HG02852 (cell line): ENCODE measurements around the gene GCLC.
"Not testable (repeated sequence)": the region's sequence is repeated elsewhere in the genome, so short reads cannot be mapped to it uniquely, and the experiment has no call there.

ENCODE experiments used
- ATAC-seq: cut with Tn5 transposase; IDR thresholded peaks from one replicate; pipeline ENCODE4 v1.9.1; 2021; ENCODE audit warnings: mild to moderate bottlenecking, moderate library complexity; ENCODE audit not compliant: unreplicated experiment

Gene GCLC

DNA sequence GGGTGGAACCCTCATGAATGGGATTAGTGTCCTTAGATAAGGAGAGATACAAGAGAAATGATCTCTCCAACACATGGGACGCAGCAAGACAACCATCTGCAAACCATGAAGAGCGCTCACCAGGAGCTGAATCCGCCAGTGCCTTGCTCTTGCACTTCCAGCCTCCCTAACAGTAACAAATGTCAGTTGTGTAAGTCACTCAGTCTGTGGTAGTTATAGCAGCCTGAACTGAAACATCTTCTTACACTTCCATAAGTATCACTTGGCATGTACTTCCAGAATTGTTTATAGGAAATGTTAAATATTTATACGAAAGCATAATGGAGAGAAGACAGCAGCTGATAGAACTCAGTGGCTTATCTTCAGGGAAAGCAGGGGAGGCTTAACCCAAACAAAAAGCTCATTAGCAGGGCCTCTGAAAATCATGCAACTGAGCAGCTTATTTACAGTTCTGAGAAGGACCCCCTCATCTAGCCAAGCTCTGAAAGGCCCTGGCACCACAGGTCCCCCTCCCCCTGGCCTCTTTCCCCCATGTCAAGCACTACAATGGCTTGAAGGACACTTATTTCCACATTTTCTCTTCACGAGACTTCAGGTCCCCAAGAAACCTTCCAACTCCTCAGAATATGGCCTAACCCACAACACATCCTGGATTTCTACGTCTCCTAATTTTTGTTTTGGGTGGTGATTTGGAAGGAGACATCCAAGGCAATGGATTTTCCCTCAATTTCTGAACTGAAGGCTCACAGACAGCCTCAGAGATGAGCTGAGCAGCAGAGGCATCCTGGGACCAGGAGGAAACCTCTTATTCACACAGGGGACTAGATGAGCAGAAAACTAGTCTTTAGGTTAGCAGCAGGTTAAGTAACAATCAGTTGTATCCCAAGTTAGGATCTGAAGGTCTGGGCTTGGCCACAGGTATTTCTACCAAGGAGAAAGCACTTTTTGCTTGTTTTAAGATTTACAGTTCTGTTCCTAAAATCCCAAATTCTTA lies 49.1 kb downstream of the GCLC start:
- ATAC-seq = no peak

DNA sequence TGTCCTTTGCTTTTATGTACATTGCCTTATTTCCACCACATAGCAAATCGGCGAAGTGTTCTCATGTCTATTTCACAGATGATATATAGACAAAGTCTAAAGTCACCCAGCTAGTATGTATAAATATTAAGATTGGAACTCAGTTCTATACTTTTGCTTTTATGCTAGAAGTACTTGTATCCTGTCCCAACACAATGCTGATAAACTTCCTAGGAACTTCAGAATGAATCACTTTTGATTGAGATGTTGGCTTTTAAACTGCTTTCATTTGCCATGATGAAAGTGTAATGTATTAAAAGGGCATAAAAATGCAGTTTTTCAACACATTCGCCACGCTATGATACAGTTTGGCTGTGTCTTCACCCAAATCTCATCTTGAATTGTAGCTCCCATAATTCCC lies 50.8 kb downstream of the GCLC start:
- no peak for ATAC-seq

DNA sequence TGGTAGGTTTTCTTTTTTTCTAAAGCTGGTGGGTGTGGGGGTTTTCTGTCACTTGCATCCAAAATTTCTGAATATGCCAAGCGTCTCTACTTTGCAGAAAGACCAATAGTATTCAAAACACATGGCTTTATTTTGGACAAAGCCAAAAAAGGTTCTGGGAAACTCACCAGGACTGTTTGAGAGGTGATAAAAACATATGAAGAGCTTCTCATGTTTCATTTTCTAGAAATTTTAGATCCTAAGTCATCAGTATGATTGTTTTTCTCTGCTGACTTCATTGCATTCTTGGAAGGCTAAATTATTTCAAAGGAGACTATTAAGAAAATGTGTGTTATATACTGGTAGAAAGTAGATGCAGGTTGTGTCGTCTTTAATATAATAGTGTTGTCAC lies 51.3 kb downstream of the GCLC start:
- no peak for ATAC-seq

DNA sequence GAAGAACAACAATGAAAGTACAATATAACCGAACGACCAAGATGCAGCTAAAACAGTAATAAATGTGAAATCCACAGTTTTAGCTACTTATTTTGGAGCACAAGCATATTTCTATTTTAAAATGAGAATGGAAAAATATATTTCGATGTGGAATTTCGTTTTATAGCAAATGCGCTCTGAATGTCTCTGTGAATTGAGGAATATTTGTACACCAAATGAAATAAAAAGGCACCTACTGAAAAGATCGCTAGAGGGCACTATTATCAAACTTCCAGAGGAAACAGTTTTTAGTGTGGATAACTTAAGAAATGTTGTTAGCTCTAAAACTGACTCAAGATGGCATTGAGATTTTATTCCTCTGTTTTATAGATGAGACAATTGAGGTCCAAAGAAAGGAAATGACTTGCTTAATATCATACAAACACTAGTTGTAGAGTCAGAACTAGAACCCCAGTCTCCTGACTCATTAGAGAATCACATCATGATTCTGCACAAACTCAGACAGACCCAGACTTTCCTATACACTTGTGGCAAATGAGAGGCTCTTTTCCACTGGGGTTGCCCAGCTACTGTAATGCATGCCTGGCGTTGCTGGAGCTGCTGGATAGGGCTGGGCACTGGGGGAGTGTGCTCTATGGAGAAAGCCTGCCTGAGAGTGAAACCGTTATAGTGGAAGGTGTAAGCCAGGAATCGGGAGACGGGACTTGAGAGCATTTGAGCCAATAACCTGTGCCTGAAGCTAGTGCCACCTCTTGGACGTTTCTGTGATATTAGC lies 51.9 kb downstream of the GCLC start:
- ATAC-seq = no peak

DNA sequence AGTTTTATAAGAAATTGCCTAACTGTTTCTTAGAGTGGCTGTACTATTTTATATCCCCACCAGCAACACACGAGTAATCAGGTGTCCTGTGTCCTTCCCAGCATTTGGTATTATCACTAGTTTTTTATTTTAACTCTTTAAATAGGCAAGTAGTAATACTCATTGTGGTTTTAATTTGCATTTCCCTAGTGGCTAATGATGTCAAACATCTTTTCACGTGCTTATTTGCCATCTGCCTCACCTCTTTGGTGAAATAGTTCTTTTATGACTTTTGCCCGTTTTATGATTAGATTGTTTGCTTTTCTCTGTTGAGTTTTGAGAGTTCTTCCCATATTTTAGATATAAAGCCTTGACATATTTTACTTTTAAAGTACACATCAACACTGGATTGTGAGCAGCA lies 57.8 kb downstream of the GCLC start:
- no peak for ATAC-seq

DNA sequence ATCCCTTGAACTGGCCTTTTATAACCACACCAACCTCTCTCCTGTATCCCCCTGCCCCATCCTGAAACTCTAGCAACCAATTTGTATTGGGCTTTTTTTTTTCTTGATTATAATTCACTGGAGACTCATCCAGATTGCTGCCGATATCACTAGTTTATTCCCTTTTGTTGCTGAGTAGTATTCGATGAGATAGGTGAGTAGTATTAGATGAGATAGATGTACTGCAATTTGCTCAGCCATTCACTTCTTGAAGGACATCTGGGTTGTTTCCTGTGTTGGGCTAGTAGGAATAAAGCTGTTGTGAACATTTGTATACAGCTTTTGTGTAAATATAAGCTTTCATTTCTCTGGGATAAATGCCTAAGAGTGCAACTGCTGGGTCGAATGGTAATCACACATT lies 58.2 kb downstream of the GCLC start:
- ATAC-seq = no peak

DNA sequence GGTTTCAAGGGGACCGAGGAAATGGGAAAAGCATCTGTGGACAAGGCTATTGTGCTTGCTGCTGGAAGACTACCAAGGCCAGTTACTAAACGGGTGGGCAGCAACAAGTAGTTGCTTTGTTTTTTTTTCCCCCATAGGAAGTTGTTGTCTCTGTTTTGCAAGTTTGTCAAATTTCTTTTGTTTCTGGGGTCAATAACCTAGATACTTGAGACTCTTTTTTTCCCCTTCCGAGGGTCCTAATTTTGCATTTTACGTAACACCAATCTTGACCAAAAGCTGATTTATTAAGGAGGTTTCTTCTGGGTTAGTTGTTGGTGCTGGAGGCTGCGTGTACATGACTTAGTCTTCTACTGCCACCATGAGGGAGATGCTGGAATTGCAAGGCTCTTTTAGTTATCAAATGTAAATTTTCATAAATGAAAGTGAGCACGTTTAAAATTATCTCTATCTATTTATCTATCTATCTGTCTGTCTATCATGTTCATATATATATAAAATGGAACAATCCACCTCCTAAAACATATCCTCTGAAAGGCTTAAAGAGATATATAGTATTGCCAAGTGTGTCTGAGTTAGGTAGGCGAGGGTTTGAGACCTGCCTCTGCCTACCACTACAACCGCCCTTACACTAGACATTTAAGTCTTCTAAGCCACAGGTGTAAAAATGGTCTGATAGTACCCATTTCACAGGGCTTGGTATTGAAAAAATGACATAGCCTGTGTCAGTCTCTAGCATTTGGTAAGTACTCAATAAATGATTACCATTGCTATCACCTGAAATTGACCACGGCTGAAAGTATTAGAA lies 60.2 kb downstream of the GCLC start:
- no peak for ATAC-seq

DNA sequence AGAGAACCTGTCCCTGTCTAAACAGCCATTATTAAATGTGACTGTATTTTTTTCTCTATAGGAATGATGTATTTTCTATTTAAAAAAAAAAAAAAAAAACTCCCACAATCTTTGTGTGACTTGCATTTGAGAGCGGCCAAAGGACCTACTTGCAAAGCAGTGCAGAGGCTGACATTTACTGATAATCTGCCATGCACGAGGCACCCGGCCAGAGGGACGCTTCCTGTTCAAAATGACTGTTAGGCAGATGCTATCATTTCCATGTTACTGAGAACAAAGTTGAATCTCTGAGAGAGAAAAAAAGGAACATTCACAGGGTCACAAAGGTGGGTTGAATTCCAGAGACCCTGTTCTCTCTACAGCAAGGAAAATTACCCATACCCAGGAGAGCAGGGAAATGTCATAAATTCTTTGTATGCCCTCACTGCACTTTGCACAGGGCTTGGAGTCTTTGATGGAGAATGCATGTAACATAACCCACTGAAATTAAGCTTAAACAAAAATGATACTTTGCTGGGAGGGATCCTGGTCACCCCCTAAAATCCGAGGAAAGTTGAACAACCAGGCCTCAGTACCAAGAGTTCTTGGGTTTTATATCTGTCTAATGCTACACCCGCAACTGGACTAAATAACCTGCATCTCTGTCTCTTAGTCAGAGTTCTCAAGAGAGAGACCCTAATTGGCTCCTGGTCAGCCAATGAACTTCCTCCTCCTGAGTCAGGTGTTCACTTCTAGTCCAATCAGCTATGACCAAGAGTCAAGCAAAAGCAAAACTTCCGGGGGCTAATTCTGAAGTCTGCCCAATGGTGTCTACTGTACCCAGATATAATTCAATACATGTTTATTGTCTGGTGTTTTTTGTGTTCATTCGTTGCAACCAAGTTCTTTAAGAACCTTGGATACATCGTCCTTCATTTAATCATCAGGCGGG lies 61.2 kb downstream of the GCLC start:
- ATAC-seq = no peak

DNA sequence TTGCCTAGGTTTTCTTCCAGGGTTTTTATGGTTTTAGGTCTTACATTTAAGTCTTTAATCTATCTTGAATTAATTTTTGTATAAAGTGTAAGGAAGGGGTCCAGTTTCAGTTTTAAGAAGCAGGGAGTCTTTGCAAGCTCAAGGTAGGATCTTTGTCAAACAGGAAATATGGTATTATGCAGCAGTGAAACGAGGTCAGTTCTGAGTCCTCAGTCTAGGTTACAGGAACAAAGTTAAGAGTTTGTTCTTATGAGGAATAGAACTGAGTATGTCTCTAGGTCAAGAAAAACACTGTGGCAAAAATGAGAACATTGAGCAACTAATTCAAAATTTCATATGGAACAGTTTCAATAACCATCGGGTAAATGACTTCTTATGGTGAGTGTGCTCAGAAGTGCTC lies 63.6 kb downstream of the GCLC start:
- no peak for ATAC-seq

DNA sequence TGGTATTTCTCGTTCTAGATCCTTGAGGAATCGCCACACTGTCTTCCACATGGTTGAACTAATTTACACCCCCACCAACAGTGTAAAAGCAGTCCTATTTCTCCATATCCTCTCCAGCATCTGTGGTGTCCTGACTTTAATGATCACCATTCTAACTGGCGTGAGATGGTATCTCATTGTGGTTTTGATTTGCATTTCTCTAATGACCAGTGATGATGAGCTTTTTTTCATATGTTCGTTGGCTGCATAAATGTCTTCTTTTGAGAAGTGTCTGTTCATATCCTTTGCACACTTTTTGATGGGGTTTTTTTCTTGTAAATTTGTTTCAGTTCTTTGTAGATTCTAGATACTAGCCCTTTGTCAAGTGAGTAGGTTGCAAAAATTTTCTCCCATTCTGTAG lies 64.1 kb downstream of the GCLC start:
- not testable (repeated sequence) for ATAC-seq

DNA sequence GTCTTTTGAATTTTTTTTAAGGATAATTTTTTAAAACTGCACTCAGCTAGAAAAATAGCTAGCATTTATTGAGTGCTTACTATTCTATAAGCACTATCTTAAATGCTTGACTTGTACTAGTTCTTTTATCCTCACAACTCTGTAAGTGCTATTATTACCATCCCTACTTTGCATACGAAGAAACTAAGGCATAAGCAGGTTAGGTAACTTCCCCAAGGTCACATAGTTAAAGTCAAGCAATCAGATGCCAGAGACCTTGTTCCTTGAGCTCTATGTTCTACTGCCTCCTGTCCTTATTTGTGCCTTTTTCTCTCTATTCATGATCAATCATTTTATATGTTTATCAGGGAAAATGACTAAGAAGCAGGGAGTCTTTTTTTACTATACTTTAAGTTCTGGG lies 65.0 kb downstream of the GCLC start:
- ATAC-seq = no peak

DNA sequence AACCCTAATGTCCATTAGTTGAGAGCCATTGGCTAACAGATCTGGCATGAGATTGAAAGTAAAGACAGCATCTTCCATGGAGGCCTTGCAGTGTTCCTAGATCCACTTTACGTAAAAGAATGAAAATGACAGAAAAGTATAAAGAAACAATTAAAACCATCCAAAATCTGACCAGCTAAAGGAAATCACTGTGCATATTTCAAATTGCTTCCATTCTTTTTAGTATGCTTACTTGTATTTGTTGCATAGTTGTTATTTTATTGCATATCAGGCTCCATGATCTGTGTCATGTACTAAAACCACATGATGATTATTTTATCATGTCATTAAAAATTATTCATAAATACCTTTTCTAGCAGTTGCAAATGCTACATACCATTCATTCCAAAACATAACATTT lies 67.9 kb downstream of the GCLC start:
- ATAC-seq = no peak

DNA sequence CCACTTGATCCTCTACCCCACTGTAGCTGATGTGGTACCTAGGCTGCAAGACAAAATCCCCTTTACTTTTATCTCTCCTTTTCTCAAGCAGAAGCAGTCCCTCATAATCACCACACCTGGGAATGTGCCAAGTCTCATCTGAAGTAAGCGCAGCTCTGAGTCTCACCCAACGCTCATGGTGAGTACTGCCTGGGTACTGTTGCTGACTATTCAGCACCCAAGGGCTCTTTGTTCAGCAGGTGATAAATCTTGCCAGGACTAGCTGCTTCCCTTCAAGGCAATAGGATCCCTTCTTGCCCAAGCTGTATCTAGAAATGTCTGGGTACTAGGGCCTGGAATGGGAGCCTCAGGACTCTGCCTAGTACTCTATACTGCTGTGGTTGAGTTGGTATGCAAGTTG lies 70.9 kb downstream of the GCLC start:
- ATAC-seq = no peak

DNA sequence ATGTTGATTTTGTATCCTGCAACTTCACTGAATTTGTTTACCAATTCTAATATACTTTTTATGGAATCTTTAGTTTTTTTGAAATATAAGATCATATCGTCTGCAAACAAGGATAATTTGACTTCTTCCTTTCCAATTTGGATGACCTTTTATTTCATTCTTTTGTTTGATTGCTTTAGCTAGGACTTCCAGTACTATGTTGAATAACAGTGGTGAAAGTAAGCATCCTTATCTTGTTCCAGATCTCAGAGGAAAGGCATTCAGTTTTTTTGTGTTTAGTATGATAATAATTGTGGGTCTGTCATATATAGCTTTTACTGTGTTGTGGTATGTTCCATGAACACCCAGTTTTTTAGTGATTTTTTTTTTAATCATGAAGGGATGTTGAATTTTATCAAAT lies 75.7 kb downstream of the GCLC start:
- no peak for ATAC-seq

DNA sequence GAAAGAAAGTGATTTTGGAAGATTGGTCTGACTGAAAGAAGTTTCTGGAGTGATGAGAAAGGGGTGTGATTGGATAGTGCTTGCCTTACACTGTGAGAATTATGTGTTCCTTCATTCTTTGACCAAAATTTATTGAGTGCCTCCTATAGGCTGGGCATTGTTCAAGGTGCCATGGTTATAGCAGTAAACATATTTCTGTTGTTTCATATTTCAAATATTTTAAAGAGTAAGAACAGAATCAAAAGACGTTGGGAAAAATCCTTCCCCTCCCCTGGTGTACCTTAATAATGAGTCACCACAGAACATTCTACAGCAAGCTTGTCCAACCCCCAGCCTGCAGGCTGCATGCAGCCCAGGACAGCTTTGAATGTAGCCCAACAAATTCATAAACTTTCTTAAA lies 78.6 kb downstream of the GCLC start:
- no peak for ATAC-seq

DNA sequence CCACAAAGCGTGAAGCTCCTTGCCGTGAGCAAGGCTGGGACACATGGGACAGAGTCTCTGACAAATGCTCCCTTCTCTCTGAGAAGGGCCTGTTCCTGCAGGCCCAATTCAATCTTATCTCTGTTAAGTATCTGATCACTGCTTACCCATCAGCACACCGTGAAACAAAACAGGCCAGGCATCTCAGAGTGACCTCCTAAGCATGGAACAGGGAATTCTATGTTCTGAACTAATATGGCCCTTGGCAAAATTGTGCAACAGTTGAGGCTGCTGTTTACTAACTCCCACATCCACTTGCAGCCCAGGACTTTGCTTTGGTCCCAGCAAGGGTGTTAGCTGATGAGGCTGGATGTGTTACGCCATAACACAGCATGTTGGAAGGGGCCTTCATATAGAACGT lies 79.2 kb downstream of the GCLC start:
- ATAC-seq = no peak

DNA sequence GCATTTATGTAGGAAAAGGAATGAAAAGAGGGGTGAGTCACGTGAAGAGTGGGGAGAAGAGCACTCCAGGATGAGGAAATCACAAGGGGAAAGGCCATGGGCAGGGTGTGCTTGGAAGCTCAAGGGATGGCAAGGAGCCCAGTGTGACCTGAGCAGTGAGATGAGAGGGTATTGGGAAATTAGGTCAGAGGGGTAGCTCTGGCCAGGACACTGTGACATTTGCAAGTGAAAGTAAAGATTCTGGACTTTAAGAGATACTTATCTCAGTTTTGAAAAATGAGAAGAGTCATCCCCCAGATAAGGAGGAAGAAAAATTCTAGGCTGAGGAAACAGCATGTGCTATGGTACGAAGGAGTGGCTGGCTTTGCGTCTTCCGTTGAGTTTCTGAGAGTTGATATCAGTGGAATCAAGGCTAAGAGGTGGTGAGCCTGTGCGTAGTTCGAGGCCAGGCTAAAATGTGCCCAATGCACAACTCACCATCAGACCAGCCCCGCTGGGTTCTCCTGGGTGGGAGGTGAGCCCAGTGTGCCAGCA lies 79.9 kb downstream of the GCLC start:
- no peak for ATAC-seq

DNA sequence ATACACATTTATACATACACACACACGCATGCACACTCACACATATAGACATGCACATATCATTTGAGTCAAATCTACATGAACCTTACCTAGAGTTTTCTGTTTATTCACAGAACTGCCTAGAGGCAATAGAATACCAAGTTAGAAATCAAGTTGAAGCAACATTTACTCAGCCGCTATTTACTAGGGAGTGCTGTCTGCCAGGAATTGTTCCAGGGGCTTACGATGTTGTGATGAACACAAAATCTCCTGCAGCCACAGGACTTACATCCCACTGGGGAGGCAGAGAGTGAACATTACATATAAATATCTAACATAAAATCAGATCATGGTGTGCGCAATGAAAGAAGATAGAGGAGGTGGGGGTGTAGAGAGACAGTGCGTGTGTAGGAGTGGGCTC lies 80.4 kb downstream of the GCLC start:
- no peak for ATAC-seq

DNA sequence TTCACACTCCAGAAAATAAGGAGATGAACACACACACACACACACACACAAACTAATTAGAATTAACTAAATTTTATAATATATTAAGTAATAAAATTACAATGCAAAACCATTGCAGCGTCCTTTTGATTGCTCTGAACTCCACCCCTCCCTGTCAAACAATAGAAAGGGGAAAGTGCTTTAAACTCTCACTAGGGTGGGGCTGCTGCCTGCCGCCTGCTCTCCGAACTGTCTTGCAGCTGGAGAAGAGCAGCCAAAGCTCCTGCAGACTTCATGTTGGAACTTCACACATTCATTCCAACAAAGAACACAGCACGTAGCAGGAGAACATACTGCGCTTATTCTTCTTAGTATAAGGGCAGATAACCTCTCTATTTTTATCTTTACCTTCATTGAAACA lies 83.2 kb downstream of the GCLC start:
- peak; percentile 45 for ATAC-seq
